K562 (cell line): ENCODE measurements around the gene TFEB. TPM values are rescaled to one million over a fixed set of nuclear protein-coding genes. Genes with fewer than 3 reads are reported as not detected.

ENCODE experiments used
- ATAC-seq: fragments of 200-7000 bp; cut with Tn5 transposase; 3 replicates; pipeline ENCODE4 v1.9.1; 2020; ENCODE audit warnings: moderate library complexity
- BruUV-seq: library from RNA; stranded (reverse); fragments of 400-500 nt; replicated peaks from 2 replicates; lab custom pipeline; 2021; lab: Mats Ljungman, UMichigan
- CTCF ChIA-PET: fragments of 300-600 bp; formaldehyde crosslinking; extraction: SDS; loops from one replicate; lab custom pipeline; 2021; ENCODE audit warnings: low intra/inter-chr PET ratio; lab: Yijun Ruan, JAX
- POLR2A ChIA-PET: fragments of 300-600, 350-650 bp; sonication (Branson Sonifier 250); formaldehyde crosslinking; extraction: SDS; loops from one replicate; lab custom pipeline; 2021; ENCODE audit warnings: antibody characterized with exemption, inconsistent platforms; lab: Yijun Ruan, JAX
- DNase-seq, 4 experiments: peaks; one replicate each; pipeline versions ENCODE4 v3.0.0 to v3.0.0-alpha.2; 2011 to 2018; ENCODE audit warnings: low spot score in 3 of 4, mixed read lengths in 3 of 4; ENCODE audit errors: extremely low read depth in 1 of 4
- FAIRE-seq: peaks from 2 replicates; lab custom pipeline; 2011; peaks lifted over from hg19 to GRCh38; lab: Jason Lieb, UNC
- H2AFZ ChIP-seq: 2 replicates; pipeline ENCODE4 v1.6.0; 2011; ENCODE audit warnings: low read depth, low read length, control low read depth, inconsistent platforms
- H3K27ac ChIP-seq: fragments of 200-600 bp; 3 replicates; pipeline ENCODE4 v1.8.0; 2011; ENCODE audit warnings: low read depth, mild to moderate bottlenecking, control low read depth, inconsistent platforms, low read length, moderate library complexity, mixed read lengths; ENCODE audit errors: extremely low read depth
- H3K27me3 ChIP-seq, 2 experiments: fragments of 300-600 bp in 1 of 2; 2 replicates in 1 of 2; 3 replicates in 1 of 2; pipeline versions ENCODE4 v1.6.0 to v1.8.0; 2011; ENCODE audit warnings: inconsistent platforms in 2 of 2, low read length in 2 of 2, mild to moderate bottlenecking in 1 of 2, mixed read lengths in 1 of 2, moderate library complexity in 1 of 2; ENCODE audit not compliant: control insufficient read depth in 2 of 2, insufficient read depth in 2 of 2
- H3K36me3 ChIP-seq: fragments of 300-600 bp; 3 replicates; pipeline ENCODE4 v1.8.0; 2011; ENCODE audit warnings: mild to moderate bottlenecking, low read length, inconsistent platforms; ENCODE audit not compliant: control insufficient read depth, insufficient read depth
- H3K4me1 ChIP-seq, 2 experiments: fragments of 200-600 bp in 1 of 2; replicated peaks in 1 of 2; 2 replicates in 1 of 2; 3 replicates in 1 of 2; pipeline versions ENCODE4 v1.5.1 to v1.8.0; 2011; ENCODE audit warnings: inconsistent platforms in 2 of 2, low read length in 2 of 2, mild to moderate bottlenecking in 1 of 2, mixed read lengths in 1 of 2, moderate library complexity in 1 of 2; ENCODE audit not compliant: control insufficient read depth in 2 of 2, insufficient read depth in 2 of 2
- H3K4me2 ChIP-seq: 2 replicates; pipeline ENCODE4 v1.6.1; 2011; ENCODE audit warnings: low read length, control low read depth, inconsistent platforms, mixed read lengths; ENCODE audit not compliant: insufficient read depth
- H3K4me3 ChIP-seq: fragments of 200-600 bp; sonication (generic), shearing (Covaris generic); 2 replicates; pipeline ENCODE4 v1.5.1; 2016; ENCODE audit warnings: control low read depth, inconsistent platforms
- H3K79me2 ChIP-seq: fragments of 200-600 bp; 3 replicates; pipeline ENCODE4 v1.8.0; 2011; ENCODE audit warnings: low read length, inconsistent platforms; ENCODE audit not compliant: control insufficient read depth, insufficient read depth
- H3K9ac ChIP-seq, 2 experiments: 2 replicates each; pipeline versions ENCODE4 v1.6.0 to v1.6.1; 2011; ENCODE audit warnings: low read depth in 2 of 2, low read length in 2 of 2, control low read depth in 1 of 2, inconsistent platforms in 1 of 2, mild to moderate bottlenecking in 1 of 2, mixed read lengths in 1 of 2; ENCODE audit not compliant: insufficient read depth in 1 of 2
- H3K9me1 ChIP-seq: one replicate; pipeline ENCODE4 v1.6.0; 2011; ENCODE audit warnings: inconsistent platforms, mild to moderate bottlenecking, low read length, moderate library complexity; ENCODE audit not compliant: control insufficient read depth, insufficient read depth
- H3K9me3 ChIP-seq: replicated peaks from 2 replicates; pipeline ENCODE4 v1.5.1; 2011; ENCODE audit warnings: low read depth, low read length, inconsistent platforms; ENCODE audit not compliant: control insufficient read depth, insufficient read depth
- H4K20me1 ChIP-seq: replicated peaks from 2 replicates; pipeline ENCODE4 v1.6.1; 2011; ENCODE audit warnings: low read length, inconsistent platforms, mixed read lengths; ENCODE audit not compliant: control insufficient read depth, insufficient read depth
- BCL6 ChIP-seq: fragments of 250-450 bp; sonication (Bioruptor Pico); IDR thresholded peaks from 2 replicates; pipeline ENCODE4 v1.4.0; 2020
- ETS2 ChIP-seq: IDR thresholded peaks from 2 replicates; pipeline ENCODE4 v1.6.1; 2016; ENCODE audit warnings: borderline replicate concordance, missing genetic modification characterization, mild to moderate bottlenecking, moderate library complexity, missing compliant biosample characterization; ENCODE audit not compliant: poor library complexity, severe bottlenecking
- KLF10 ChIP-seq: fragments of 250-450 bp; sonication (Bioruptor Pico); IDR thresholded peaks from 2 replicates; pipeline ENCODE4 v1.6.1; 2021; ENCODE audit warnings: matching md5 sums
- NCOA6 ChIP-seq: fragments of 450-650 bp; IDR thresholded peaks from 2 replicates; pipeline ENCODE4 v1.6.1; 2017; ENCODE audit warnings: mild to moderate bottlenecking
- WHSC1 ChIP-seq: IDR thresholded peaks from one replicate; pipeline ENCODE4 v1.6.1; 2012; ENCODE audit warnings: low read length, control low read depth, inconsistent platforms
- ZKSCAN8 ChIP-seq: fragments of 200-800 bp; sonication (Bioruptor generic); IDR thresholded peaks from 2 replicates; pipeline ENCODE4 v1.6.1; 2016; ENCODE audit warnings: missing genetic modification characterization, missing compliant biosample characterization
- ZNF551 ChIP-seq: fragments of 250-450 bp; sonication (Bioruptor Pico); IDR thresholded peaks from 2 replicates; pipeline ENCODE4 v1.5.0; 2021; ENCODE audit warnings: mild to moderate bottlenecking, moderate library complexity
- WGBS: fragments of 100-300 bp; shearing (Covaris generic); methylation state at CpG from one replicate; pipeline ENCODE4 v1.1.6; 2016; ENCODE audit warnings: low coverage, mixed read lengths; ENCODE audit not compliant: insufficient coverage; ENCODE audit errors: missing lambda C conversion rate; 5-methylcytosine and 5-hydroxymethylcytosine counted together
- in situ Hi-C: fragments of 300-500 bp; cut with MboI; formaldehyde crosslinking; loops from 4 replicates; pipeline ENCODE4 v1.15.0; 2018; ENCODE audit warnings: inconsistent platforms, mixed read lengths
- intact Hi-C: fragments of 100-400 bp; cut with micrococcal nuclease; formaldehyde crosslinking; loops from 2 replicates; pipeline ENCODE4 v1.14.2; 2022
- polyA plus RNA-seq, 8 experiments: library from polyadenylated mRNA; depleted of rRNA in 4 of 8; stranded (reverse) in 5 of 8; unstranded in 3 of 8; fragments of >200 nt; fragmentation: Nextera tagmentation in 2 of 8; fragmentation: Illumina TruSeq in 1 of 8; extraction: Ambion mirVana in 2 of 8; extraction: Trizol in 1 of 8; gene quantifications; 2 replicates each; pipeline versions ENCODE4 v1.2.1 to v1.2.3, GENCODE V29; 2011 to 2014; ENCODE audit warnings: inconsistent platforms in 1 of 8, missing spikeins in 1 of 8
- total RNA-seq, 7 experiments: library from RNA; depleted of rRNA in 6 of 7; stranded (reverse); fragments of >200 nt in 6 of 7; fragmentation: Illumina TruSeq in 2 of 7; extraction: Trizol in 2 of 7; gene quantifications; 2 replicates each; pipeline versions ENCODE4 v1.2.1 to v1.2.3, GENCODE V29; 2011 to 2021; ENCODE audit warnings: low replicate concordance in 1 of 7
- TF ChIP-seq, protein P1 (sequence below): sonication (generic); IDR thresholded peaks from 2 replicates; pipeline ENCODE4 v1.6.1; 2016
- TF ChIP-seq, protein P2 (sequence below): fragments of 250-450 bp; sonication (Bioruptor Pico); IDR thresholded peaks from 2 replicates; pipeline ENCODE4 v1.4.0; 2020

The TFEB gene
- total and polyA plus RNA-seq, 9 of the 15 experiments (the other 6 are each of a cell fraction or from before 2014, with no cell fraction given): 0.04 to 4.7 (median 2.0) TPM

DNA sequence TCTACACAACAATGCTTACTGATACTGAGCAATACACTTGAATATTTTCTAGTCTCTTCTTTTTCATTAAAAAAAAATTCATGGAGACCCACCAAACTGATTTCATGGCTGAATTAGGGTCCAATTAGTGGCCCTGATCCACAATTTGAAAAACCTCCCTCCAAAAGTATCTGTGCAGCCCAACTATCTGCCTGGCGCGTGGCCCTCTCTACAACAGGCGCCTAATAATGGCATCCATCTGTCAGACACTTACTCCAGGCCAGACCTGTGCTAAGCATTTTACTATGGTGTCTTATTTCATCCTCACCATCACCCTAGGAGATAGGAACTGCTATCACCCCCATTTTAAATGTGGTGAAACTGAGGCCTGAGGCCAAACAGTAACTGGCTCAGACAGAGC, 14.0 kb downstream of the TFEB start:
- intact Hi-C loops (no loop called here), in situ Hi-C loops (no loop called here)
- peaks cover 0 to 6% of the 10 kb centered on the region in 2 experiments; a peak in 1 of 5 replicates for H3K27me3 ChIP-seq
- BruUV-seq: no TSS peak
- no peak overlapping the region for H2AFZ ChIP-seq
- CTCF ChIA-PET: no interaction called here
- H3K4me2 ChIP-seq: no peak overlapping the region
- ATAC-seq (no peak), FAIRE-seq (no peak), DNase-seq (no peak)
- H3K9me1 ChIP-seq: no peaks in the 10 kb centered on the region
- H4K20me1 ChIP-seq: peaks cover 20% of the 10 kb centered on the region; the same call in 1 of the 2 replicates
- no peak overlapping the region for H3K9ac ChIP-seq
- H3K9me3 ChIP-seq: no peaks in the 10 kb centered on the region
- H3K4me3 ChIP-seq: no peak overlapping the region
- TF ChIP-seq ZKSCAN8 (CRISPR knock-in tag) (peak; percentile 59; the same call in 1 of the 2 replicates), ETS2 (tag) (no peak)
- no peaks in the 10 kb centered on the region for H3K36me3 ChIP-seq
- WGBS: 77% methylated on average over 3 of the region's 3 CpGs
- POLR2A ChIA-PET: interaction anchor here (0.8 to 2.1 kb wide), 3 partner anchors 12 to 42 kb away, joined by 3 to 11 read pairs (median 4); no protein-coding TSS in a partner anchor
- no peak overlapping the region for H3K27ac ChIP-seq
- no peaks in the 10 kb centered on the region for H3K79me2 ChIP-seq
- H3K4me1 ChIP-seq: peaks cover 16 to 18% of the 10 kb centered on the region in 2 experiments

DNA sequence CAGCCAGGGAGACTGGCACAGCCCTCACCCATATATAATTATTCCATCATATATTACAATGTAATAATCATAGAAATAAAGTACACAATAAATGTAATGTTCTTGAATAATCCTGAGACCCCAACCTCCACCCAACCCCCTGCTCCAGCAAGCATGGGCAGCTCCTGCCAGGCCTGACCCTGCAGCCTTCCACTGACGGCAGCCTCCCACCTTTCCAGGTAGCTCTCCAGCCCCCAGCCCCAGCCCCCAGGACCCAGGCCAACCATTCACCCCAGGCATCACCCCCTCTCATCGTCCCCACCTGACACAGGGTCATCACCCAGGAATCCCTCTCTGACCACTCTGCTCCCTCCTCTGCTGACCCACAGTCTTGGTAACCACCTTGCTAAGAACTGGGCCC, 14.6 kb downstream of the TFEB start:
- Histone ChIP-seq H3K9ac (no peak overlapping the region), H3K4me1 (peaks cover 16 to 18% of the 10 kb centered on the region in 2 experiments), H3K4me3 (no peak overlapping the region), H3K9me1 (no peaks in the 10 kb centered on the region), H3K27me3 (peaks cover 2 to 12% of the 10 kb centered on the region in 2 experiments; a peak in 3 of 5 replicates), H3K36me3 (no peaks in the 10 kb centered on the region), H3K27ac (no peak overlapping the region), H2AFZ (no peak overlapping the region), H3K79me2 (no peaks in the 10 kb centered on the region), H3K9me3 (no peaks in the 10 kb centered on the region), H4K20me1 (peaks cover 20% of the 10 kb centered on the region; the same call in 1 of the 2 replicates), H3K4me2 (no peak overlapping the region)
- in situ Hi-C loops (no loop called here), intact Hi-C loops (no loop called here)
- BruUV-seq: no TSS peak
- ATAC-seq (no peak), DNase-seq (no peak), FAIRE-seq (no peak)
- 28% methylated on average over 2 of the region's 2 CpGs for WGBS
- ChIA-PET CTCF (no interaction called here), POLR2A (interaction anchor here (0.7 to 2.1 kb wide), 4 partner anchors 13 to 58 kb away, joined by 4 to 11 read pairs (median 4); no protein-coding TSS in a partner anchor)
- TF ChIP-seq, protein P1, sequence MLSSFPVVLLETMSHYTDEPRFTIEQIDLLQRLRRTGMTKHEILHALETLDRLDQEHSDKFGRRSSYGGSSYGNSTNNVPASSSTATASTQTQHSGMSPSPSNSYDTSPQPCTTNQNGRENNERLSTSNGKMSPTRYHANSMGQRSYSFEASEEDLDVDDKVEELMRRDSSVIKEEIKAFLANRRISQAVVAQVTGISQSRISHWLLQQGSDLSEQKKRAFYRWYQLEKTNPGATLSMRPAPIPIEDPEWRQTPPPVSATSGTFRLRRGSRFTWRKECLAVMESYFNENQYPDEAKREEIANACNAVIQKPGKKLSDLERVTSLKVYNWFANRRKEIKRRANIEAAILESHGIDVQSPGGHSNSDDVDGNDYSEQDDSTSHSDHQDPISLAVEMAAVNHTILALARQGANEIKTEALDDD: no peak
- TF ChIP-seq NCOA6 (no peak), BCL6 (CRISPR knock-in tag) (no peak), ZNF551 (CRISPR knock-in tag) (no peak), KLF10 (no peak), WHSC1 (no peak)
- TF ChIP-seq, protein P2, sequence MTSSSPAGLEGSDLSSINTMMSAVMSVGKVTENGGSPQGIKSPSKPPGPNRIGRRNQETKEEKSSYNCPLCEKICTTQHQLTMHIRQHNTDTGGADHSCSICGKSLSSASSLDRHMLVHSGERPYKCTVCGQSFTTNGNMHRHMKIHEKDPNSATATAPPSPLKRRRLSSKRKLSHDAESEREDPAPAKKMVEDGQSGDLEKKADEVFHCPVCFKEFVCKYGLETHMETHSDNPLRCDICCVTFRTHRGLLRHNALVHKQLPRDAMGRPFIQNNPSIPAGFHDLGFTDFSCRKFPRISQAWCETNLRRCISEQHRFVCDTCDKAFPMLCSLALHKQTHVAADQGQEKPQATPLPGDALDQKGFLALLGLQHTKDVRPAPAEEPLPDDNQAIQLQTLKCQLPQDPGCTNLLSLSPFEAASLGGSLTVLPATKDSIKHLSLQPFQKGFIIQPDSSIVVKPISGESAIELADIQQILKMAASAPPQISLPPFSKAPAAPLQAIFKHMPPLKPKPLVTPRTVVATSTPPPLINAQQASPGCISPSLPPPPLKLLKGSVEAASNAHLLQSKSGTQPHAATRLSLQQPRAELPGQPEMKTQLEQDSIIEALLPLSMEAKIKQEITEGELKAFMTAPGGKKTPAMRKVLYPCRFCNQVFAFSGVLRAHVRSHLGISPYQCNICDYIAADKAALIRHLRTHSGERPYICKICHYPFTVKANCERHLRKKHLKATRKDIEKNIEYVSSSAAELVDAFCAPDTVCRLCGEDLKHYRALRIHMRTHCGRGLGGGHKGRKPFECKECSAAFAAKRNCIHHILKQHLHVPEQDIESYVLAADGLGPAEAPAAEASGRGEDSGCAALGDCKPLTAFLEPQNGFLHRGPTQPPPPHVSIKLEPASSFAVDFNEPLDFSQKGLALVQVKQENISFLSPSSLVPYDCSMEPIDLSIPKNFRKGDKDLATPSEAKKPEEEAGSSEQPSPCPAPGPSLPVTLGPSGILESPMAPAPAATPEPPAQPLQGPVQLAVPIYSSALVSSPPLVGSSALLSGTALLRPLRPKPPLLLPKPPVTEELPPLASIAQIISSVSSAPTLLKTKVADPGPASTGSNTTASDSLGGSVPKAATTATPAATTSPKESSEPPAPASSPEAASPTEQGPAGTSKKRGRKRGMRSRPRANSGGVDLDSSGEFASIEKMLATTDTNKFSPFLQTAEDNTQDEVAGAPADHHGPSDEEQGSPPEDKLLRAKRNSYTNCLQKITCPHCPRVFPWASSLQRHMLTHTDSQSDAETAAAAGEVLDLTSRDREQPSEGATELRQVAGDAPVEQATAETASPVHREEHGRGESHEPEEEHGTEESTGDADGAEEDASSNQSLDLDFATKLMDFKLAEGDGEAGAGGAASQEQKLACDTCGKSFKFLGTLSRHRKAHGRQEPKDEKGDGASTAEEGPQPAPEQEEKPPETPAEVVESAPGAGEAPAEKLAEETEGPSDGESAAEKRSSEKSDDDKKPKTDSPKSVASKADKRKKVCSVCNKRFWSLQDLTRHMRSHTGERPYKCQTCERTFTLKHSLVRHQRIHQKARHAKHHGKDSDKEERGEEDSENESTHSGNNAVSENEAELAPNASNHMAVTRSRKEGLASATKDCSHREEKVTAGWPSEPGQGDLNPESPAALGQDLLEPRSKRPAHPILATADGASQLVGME: no peak
